Upper lobe of left lung (tissue), 6 donors: Measurements from ENCODE around the gene PCBP3. TPM values are rescaled to one million over a fixed set of nuclear protein-coding genes. Genes with fewer than 3 reads are reported as not detected.
A peak's percentile ranks its signal among the peaks of the same experiment; 100 is the strongest.

Experiments used
- ATAC-seq, 2 donors: fragments of 200-7000 bp; cut with Tn5 transposase; one replicate each; pipeline ENCODE4 v1.9.1; 2022; ENCODE audit warnings: mild to moderate bottlenecking in 2 of 2, moderate library complexity in 2 of 2; ENCODE audit not compliant: low FRiP score in 2 of 2
- DNase-seq, 2 donors: peaks; one replicate each; pipeline ENCODE4 v3.0.0-alpha.2; 2019 to 2020
- H3K27ac ChIP-seq, 4 donors: fragments of 200-600 bp; sonication (generic); one replicate each; pipeline ENCODE4 v1.5.1; 2016 to 2019
- H3K27me3 ChIP-seq, 4 donors: fragments of 200-600 bp; sonication (generic); one replicate each; pipeline ENCODE4 v1.5.1; 2017 to 2019
- H3K36me3 ChIP-seq, 4 donors: fragments of 200-600 bp; sonication (generic); one replicate each; pipeline ENCODE4 v1.5.1; 2016 to 2019
- H3K4me1 ChIP-seq, 4 donors: fragments of 200-600 bp; sonication (generic); one replicate each; pipeline ENCODE4 v1.5.1; 2018 to 2019
- H3K4me3 ChIP-seq, 4 donors: fragments of 200-600 bp; sonication (generic); one replicate each; pipeline ENCODE4 v1.5.1; 2017 to 2019; ENCODE audit warnings: mild to moderate bottlenecking in 2 of 4, moderate library complexity in 1 of 4
- H3K9me3 ChIP-seq, 4 donors: fragments of 200-600 bp; sonication (generic); one replicate each; pipeline ENCODE4 v1.5.1; 2018 to 2019
- CTCF ChIP-seq, 6 experiments: fragments of 450-650 bp in 4 of 6; fragments of 200-600 bp in 2 of 6; sonication (generic) in 2 of 6; IDR thresholded peaks; one replicate each; pipeline ENCODE4 v1.5.1; 2016 to 2019; ENCODE audit warnings: antibody characterized with exemption in 6 of 6
- EP300 ChIP-seq, 4 donors: sonication (generic); formaldehyde crosslinking; IDR thresholded peaks; one replicate each; pipeline ENCODE4 v1.5.1; 2017; ENCODE audit warnings: antibody characterized with exemption in 4 of 4, control low read depth in 2 of 4
- POLR2A ChIP-seq, 4 donors: fragments of 450-650 bp; IDR thresholded peaks; one replicate each; pipeline ENCODE4 v1.5.1; 2016 to 2017; ENCODE audit warnings: antibody characterized with exemption in 4 of 4, mild to moderate bottlenecking in 2 of 4
- POLR2AphosphoS5 ChIP-seq, 2 donors: sonication (generic); formaldehyde crosslinking; IDR thresholded peaks; one replicate each; pipeline ENCODE4 v1.5.1; 2017; ENCODE audit warnings: antibody characterized with exemption in 2 of 2
- WGBS, 2 donors: methylation state at CpG; one replicate each; pipeline ENCODE4 v1.1.5; 2017 to 2018; 5-methylcytosine and 5-hydroxymethylcytosine counted together
- total RNA-seq, 6 donors: library from RNA; depleted of rRNA in 4 of 6; stranded (reverse); fragments of >200 nt in 4 of 6; gene quantifications; one replicate each; pipeline versions ENCODE4 v1.1.0 to v1.2.1, GENCODE V29; 2016 to 2021
- donor health status: DM: no; HTN: no; CAD: no; lungs with moderate emphysema.
- donor health status: DM: no; HTN: yes; CAD: no; lungs with severe emphysema.

PCBP3 gene
- total RNA-seq, 6 donors from 2014 or later: 0.78 to 10.5 (median 3.3) TPM

DNA sequence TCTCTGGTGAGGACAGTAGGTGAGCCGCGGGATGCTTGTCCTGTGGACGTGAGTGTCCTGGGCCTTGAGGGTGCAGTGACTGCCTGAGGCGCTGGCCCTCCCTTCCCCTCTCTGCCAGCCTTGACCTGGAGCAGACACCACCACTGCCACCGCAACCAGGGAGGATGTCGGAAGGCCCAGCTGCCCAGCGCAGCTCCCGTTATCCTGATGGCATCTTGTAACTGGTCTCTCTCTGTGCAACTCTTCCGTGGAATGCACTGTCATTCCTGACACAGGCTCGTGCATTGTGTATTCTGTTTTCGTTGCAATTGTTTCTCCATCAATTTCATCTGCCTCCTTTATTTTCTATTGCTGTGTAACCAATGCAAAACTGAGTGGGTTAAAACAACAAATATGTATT lies 118.2 kb downstream of the PCBP3 start:
- ATAC-seq: no peak
- H3K4me3 ChIP-seq: no peak overlapping the region
- no peaks in the 10 kb centered on the region for H3K4me1 ChIP-seq
- no peaks in the 10 kb centered on the region for H3K36me3 ChIP-seq
- no peaks in the 10 kb centered on the region for H3K27me3 ChIP-seq
- WGBS, 2 donors: 87 to 96% methylated on average over 9 to 10 of the region's 11 CpGs
- no peaks in the 10 kb centered on the region for H3K9me3 ChIP-seq
- TF ChIP-seq POLR2A (IDR thresholded peaks at IDR 0.05) (no peak), CTCF (IDR thresholded peaks at IDR 0.05) (no peak), POLR2AphosphoS5 (IDR thresholded peaks at IDR 0.05) (no peak), EP300 (IDR thresholded peaks at IDR 0.05) (no peak)
- peak in 1 of 2 donors; percentile 29 for DNase-seq
- H3K27ac ChIP-seq: no peak overlapping the region

DNA sequence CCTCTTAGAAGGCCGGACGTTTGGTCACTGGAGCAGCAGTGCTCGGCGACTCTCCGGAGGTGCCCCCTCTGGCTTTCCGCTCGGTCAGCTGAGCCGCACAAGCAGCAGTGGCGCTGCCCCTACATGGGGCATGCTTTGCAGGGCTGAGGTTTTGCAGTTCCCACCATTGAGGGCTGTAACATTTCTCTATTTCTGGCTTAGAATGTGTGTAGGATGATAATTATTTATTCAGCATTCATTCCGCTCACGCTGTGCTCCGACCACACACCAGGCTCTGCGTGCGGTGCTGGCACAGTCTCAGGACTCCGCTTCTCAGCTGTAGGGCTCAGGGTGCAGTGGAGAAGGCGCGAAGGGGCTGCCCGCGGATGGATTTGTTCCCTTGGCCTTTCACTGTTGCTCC lies 119.5 kb downstream of the PCBP3 start:
- Histone ChIP-seq H3K27me3 (no peaks in the 10 kb centered on the region), H3K36me3 (no peaks in the 10 kb centered on the region), H3K4me3 (no peak overlapping the region), H3K9me3 (no peaks in the 10 kb centered on the region), H3K4me1 (no peaks in the 10 kb centered on the region), H3K27ac (no peak overlapping the region)
- no peak for DNase-seq
- no peak for ATAC-seq
- 76 to 91% methylated on average over 18 to 19 of the region's 19 CpGs for WGBS, 2 donors
- TF ChIP-seq POLR2AphosphoS5 (IDR thresholded peaks at IDR 0.05): no peak
- no peak for TF ChIP-seq CTCF (IDR thresholded peaks at IDR 0.05)
- TF ChIP-seq POLR2A (IDR thresholded peaks at IDR 0.05): no peak
- TF ChIP-seq EP300 (IDR thresholded peaks at IDR 0.05): no peak

DNA sequence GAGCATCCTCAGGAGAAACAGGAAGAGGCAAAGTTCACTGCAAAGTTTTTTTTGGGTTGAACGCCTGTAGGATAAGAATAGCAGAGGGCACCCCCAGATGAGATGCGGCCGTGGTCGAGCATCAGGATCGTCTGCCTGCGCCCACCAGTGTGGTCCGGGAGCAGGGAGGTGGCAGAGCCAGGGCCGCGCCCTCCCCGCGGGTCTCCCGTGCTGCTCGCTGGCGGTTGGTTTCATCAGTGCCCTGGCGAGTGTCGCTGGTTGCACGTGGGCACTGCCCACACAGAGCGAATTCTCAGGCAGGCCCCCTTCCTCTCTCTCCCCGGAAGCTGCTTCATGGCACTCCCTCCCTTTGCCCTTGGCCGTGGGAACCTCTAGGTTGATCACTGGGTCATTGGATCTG lies 120.0 kb downstream of the PCBP3 start:
- no peak for TF ChIP-seq CTCF (IDR thresholded peaks at IDR 0.05)
- no peak for TF ChIP-seq EP300 (IDR thresholded peaks at IDR 0.05)
- TF ChIP-seq POLR2AphosphoS5 (IDR thresholded peaks at IDR 0.05): no peak
- TF ChIP-seq POLR2A (IDR thresholded peaks at IDR 0.05): no peak
- DNase-seq: peak in 1 of 2 donors; percentile 79
- ATAC-seq: no peak

GRCh38 chr21:45764792-45765191 lies 121.3 kb downstream of the PCBP3 start:
- DNase-seq (peak in 1 of 2 donors; percentile 60), ATAC-seq (peak in 1 of 2 donors; percentile 28)
- TF ChIP-seq POLR2A (IDR thresholded peaks at IDR 0.05): no peak
- TF ChIP-seq EP300 (IDR thresholded peaks at IDR 0.05): no peak
- TF ChIP-seq POLR2AphosphoS5 (IDR thresholded peaks at IDR 0.05): no peak
- no peak for TF ChIP-seq CTCF (IDR thresholded peaks at IDR 0.05)
- no peaks in the 10 kb centered on the region for H3K4me1 ChIP-seq
- H3K36me3 ChIP-seq: no peaks in the 10 kb centered on the region
- H3K4me3 ChIP-seq: no peak overlapping the region
- no peaks in the 10 kb centered on the region for H3K27me3 ChIP-seq
- 83 to 87% methylated on average over 7 to 9 of the region's 9 CpGs for WGBS, 2 donors
- H3K9me3 ChIP-seq: no peaks in the 10 kb centered on the region
- H3K27ac ChIP-seq: no peak overlapping the region

More for the DNA sequence above, 120.0 kb downstream of the PCBP3 start:
- Histone ChIP-seq H3K27me3 (no peaks in the 10 kb centered on the region), H3K36me3 (no peaks in the 10 kb centered on the region), H3K4me3 (no peak overlapping the region), H3K4me1 (no peaks in the 10 kb centered on the region), H3K27ac (no peak overlapping the region), H3K9me3 (no peaks in the 10 kb centered on the region)
- WGBS, 2 donors: 71 to 86% methylated on average over 14 to 20 of the region's 20 CpGs

GRCh38 chr21:45765375-45765774 lies 121.8 kb downstream of the PCBP3 start:
- Histone ChIP-seq H3K27ac (no peak overlapping the region), H3K27me3 (no peaks in the 10 kb centered on the region), H3K4me3 (no peak overlapping the region), H3K9me3 (no peaks in the 10 kb centered on the region), H3K4me1 (no peaks in the 10 kb centered on the region), H3K36me3 (no peaks in the 10 kb centered on the region)
- peak in 1 of 2 donors; percentile 70 for DNase-seq
- TF ChIP-seq POLR2AphosphoS5 (IDR thresholded peaks at IDR 0.05) (no peak), CTCF (IDR thresholded peaks at IDR 0.05) (no peak), POLR2A (IDR thresholded peaks at IDR 0.05) (no peak), EP300 (IDR thresholded peaks at IDR 0.05) (no peak)
- WGBS, 2 donors: 82 to 90% methylated on average over 5 to 12 of the region's 12 CpGs
- ATAC-seq: no peak
